ENCODE results near the gene ARHGAP10. TPM values are rescaled to one million over a fixed set of nuclear protein-coding genes. Genes with fewer than 3 reads are reported as not detected.

The ARHGAP10 gene
- polyA plus RNA-seq, 1 experiment, result 31.1 TPM

DNA sequence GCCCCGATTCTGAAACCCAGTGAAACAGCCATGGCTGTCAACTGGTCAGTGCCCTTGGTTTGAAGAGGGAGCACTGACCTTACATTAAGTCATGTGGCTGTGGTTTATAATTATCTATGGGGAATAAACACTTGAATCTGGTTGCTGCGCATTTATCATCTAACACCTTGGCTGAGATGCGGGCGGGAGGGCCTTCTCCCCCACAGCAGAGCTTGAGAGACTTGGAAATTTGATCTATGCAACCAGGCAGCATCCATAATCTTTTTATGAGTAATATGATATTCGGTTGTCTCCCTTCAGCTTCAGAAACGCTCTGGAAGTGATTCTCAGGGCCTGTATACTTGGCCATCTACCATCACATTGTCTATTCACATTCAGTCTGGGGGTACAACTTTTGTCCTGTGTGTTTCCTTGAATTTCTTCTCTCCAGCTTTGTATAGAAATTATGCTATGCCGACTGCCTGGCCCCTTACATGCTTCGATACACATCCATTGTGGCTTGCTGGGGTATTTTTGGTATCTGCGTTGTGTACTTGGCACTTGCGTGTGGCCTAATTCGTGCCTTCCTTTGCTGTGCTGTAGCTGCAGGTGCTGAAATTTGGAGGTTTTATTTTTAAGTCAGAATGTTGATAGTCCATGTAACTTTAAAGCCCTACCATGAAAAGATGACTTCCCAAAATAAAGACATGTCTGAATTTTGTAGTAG is 321.6 kb downstream of the ARHGAP10 start:
- H3K27me3 ChIP-seq (ENCODE audit: control insufficient read depth, insufficient read depth, low read length), result no peaks in the 10 kb centered on the region
- no peaks in the 10 kb centered on the region for H3K9me3 ChIP-seq (ENCODE audit: control insufficient read depth, insufficient read depth, low read length)
- DNase-seq (ENCODE audit: low read depth, low spot score), result no peak
- CTCF ChIA-PET, result interaction anchor here (1.4 kb wide), 1 partner anchor 37 kb away, joined by 3 read pairs; no protein-coding TSS in a partner anchor
- no peak for TF ChIP-seq CTCF (IDR thresholded peaks at IDR 0.05; ENCODE audit: low read depth, low read length)
- H3K27ac ChIP-seq (ENCODE audit: low read depth, low read length), result no peak overlapping the region
- H3K4me3 ChIP-seq (ENCODE audit: low read depth, low read length), result no peak overlapping the region
- POLR2A ChIA-PET, result no interaction called here

GRCh38 chr4:148054275-148054674 is 322.4 kb downstream of the ARHGAP10 start:
- Histone ChIP-seq H3K27ac (ENCODE audit: low read depth, low read length) (no peak overlapping the region), H3K27me3 (ENCODE audit: control insufficient read depth, insufficient read depth, low read length) (no peaks in the 10 kb centered on the region), H3K4me3 (ENCODE audit: low read depth, low read length) (no peak overlapping the region), H3K9me3 (ENCODE audit: control insufficient read depth, insufficient read depth, low read length) (no peaks in the 10 kb centered on the region)
- ChIA-PET POLR2A (no interaction called here), CTCF (no interaction called here)
- DNase-seq (ENCODE audit: low read depth, low spot score), result no peak
- no peak for TF ChIP-seq CTCF (IDR thresholded peaks at IDR 0.05; ENCODE audit: low read depth, low read length)

DNA sequence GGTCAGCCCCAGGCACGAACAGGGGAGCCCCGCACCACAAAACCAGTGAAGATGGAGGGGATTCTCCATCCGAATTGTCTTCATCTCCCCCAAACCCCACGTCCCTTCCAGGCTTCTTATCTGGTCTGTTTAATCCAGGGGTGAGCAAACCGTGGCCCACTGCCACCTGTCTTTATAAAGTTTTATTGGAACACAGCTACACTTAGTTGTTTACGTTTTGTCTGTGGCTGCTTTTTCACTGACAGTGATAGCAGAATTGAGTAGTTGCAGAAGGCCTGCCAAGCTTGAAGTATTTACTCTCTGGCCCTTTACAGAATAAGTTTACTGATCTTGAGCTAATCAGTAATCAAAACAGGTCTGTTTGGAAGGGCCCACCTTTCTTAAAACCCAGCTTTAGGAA is 324.0 kb downstream of the ARHGAP10 start:
- POLR2A ChIA-PET, result no interaction called here
- CTCF ChIA-PET, result interaction anchor here (1.3 to 1.7 kb wide), 2 partner anchors 12 to 21 kb away, joined by 4 to 5 read pairs; no protein-coding TSS in a partner anchor
- H3K27ac ChIP-seq (ENCODE audit: low read depth, low read length), result no peak overlapping the region
- no peaks in the 10 kb centered on the region for H3K27me3 ChIP-seq (ENCODE audit: control insufficient read depth, insufficient read depth, low read length)
- TF ChIP-seq CTCF (IDR thresholded peaks at IDR 0.05; ENCODE audit: low read depth, low read length), result no peak
- H3K9me3 ChIP-seq (ENCODE audit: control insufficient read depth, insufficient read depth, low read length), result no peaks in the 10 kb centered on the region
- no peak for DNase-seq (ENCODE audit: low read depth, low spot score)
- H3K4me3 ChIP-seq (ENCODE audit: low read depth, low read length), result no peak overlapping the region

DNA sequence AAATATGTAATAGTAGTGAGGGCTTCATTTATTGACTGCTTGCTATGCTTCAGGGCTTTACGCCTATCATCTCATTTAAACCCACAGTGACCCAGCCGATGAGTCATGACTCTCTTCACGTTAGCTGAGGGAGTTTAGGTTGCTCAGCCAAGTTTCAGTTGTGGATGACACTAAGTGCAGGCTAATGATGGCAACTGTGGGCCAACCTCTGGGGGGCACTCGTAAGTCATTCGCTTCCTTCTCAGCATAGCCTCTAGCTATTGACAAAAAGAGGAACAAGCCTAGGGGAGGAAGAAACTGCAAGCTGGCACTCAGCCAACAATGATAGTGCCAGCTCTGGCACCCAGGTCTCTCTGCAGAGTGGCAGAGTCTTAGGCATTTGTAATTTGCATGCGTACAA is 325.0 kb downstream of the ARHGAP10 start:
- CTCF ChIA-PET, result interaction anchor here (1.7 kb wide), 1 partner anchor 22 kb away, joined by 4 read pairs; no protein-coding TSS in a partner anchor

More for the DNA sequence above, 325.0 kb downstream of the ARHGAP10 start:
- POLR2A ChIA-PET, result no interaction called here
- DNase-seq (ENCODE audit: low read depth, low spot score), result no peak
- Histone ChIP-seq H3K9me3 (ENCODE audit: control insufficient read depth, insufficient read depth, low read length) (no peaks in the 10 kb centered on the region), H3K27ac (ENCODE audit: low read depth, low read length) (no peak overlapping the region), H3K27me3 (ENCODE audit: control insufficient read depth, insufficient read depth, low read length) (no peaks in the 10 kb centered on the region), H3K4me3 (ENCODE audit: low read depth, low read length) (no peak overlapping the region)
- no peak for TF ChIP-seq CTCF (IDR thresholded peaks at IDR 0.05; ENCODE audit: low read depth, low read length)
